Activated CD8-positive, alpha-beta memory T cell treated with anti-CD3 and anti-CD28 coated beads, Interleukin-2, amount 50 U/mL, for 24 hours (primary cell): Measurements from ENCODE around the gene SUPT3H.

Source experiments
- DNase-seq: peaks from one replicate; pipeline ENCODE4 v3.0.0-alpha.2; 2020; ENCODE audit errors: extremely low read depth

SUPT3H gene

GRCh38 chr6:45256697-45257695, 120.7 kb downstream of the SUPT3H start:
- no peak for DNase-seq

DNA sequence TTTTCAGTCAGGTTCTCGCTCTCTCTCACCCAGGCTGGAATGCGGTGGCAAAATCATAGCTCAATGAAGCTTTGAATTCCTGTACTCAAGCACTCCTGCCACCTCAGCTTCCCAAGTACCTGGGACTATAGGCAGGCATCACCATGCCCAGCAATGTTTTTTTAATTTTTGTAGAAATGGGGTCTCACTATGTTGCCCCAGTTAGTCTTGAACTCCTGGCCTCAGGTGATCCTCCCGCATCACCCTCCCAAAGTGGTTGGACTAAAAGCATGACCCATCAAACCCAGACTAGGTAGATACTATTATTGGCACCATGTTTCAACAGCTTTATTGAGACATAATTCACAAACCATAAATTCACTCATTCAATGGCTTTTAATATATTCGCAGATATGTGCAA, 122.3 kb downstream of the SUPT3H start:
- no peak for DNase-seq

- DNase-seq, result no peak
Observed at GRCh38 chr6:45254253-45254652, 123.5 kb downstream of the SUPT3H start.

DNA sequence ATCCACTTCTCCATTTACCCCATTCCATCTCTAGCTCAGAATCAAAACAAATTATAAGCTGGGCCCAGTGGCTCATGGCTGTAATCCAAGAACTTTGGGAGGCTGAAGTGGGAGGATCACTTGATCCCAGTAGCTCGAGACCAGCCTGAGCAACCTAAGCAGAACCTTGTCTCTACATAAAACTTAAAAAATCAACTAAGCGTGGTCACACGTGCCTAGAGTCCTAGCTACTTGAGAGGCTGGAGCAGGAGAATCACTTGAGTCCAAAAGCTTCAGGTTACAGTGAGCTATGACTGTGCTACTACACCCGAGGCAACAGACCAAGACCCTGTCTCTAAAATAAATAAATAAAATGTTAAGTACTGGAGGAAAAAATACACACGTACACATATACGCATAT, 124.3 kb downstream of the SUPT3H start:
- DNase-seq, result no peak

DNA sequence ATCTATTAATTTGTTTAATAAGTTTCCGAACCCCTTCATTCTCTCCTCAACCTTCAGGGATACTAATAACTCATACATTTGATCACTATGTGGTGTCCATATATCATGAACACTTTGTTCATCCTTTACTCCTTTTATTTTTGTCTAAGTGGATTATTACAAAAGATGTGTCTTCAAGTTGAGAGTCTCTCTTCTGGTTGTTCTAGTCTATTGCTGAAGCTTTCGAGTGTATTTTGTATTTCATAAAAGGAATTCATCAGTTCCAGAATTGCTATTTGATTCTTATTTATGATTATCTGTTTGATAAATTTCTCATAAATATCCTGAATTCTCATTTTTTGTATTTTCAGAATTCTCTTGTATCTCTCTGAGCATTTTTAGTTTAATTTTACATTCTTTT, 146.1 kb downstream of the SUPT3H start:
- DNase-seq, result no peak

DNA sequence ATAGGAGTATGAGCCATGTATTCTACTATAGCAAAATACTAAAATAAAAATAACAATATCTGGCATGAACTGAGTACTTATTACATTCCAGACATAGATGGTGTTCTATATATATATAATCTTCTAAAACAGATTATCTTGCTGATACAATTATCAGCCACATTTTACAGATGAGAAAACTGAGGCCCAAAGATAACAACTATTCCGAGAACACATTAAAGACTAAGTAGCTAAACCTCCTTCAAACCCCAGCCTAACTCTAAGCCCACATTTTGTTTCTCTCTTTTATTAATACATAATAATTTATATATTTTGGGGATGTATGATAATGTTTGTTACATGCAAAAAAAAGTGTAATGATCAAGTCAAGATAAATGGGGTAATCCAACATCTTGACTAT, 148.3 kb downstream of the SUPT3H start:
- no peak for DNase-seq

DNA sequence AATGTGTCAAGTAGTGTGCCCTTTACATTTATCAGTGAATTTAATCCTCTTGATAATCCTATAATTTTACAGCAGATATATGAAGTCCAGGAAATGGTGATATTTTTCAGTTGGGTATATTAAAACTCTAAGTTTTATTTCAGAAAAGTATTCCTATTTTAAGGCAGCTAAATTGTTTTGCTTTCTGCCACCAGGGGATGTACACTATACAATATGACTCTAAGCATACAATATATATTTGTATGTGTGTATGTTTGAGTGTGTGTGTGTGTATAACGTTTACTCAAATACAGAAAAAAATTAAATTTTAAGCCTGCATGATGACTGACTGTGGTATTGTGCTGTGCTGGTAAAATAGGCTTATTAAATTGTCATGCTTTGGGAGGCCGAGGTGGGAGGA, 151.7 kb downstream of the SUPT3H start:
- no peak for DNase-seq

DNA sequence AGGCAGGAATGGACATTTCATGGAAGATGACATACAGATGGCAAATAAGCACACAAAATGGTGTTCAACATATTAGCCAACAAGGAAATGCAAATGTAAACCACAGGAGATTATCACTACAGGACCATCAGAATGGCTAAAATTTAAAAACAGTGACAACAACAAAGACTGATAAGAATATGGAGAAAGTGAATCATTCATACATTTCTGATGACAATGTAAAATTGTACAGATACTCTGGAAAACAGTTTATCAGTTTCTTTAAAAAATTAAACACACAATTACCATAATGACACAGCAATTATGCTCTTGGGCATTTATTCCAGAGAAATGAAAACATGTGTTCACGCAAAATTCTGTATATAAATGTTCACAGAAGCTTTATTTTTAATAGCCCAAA, 155.4 kb downstream of the SUPT3H start:
- DNase-seq, result no peak

GRCh38 chr6:45215759-45216158, 162.0 kb downstream of the SUPT3H start:
- no peak for DNase-seq

DNA sequence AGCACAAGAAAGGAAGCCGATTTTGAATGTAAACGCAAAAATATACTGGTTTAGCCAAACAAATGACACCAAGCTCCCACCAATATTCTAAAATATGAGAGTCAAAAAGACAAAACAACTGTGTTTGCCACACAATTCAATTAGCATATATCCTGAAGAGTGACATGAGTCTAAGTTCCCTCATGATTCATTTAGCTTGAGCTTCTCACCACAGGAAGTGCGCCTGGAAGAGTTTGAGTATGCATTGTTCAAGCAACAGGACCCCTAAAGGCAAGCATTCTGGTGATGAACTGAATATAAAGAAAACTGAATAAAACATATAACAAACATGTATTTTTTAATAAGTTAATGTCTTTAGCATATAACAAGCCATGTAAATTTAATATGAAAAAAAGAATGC, 164.8 kb downstream of the SUPT3H start:
- no peak for DNase-seq

DNA sequence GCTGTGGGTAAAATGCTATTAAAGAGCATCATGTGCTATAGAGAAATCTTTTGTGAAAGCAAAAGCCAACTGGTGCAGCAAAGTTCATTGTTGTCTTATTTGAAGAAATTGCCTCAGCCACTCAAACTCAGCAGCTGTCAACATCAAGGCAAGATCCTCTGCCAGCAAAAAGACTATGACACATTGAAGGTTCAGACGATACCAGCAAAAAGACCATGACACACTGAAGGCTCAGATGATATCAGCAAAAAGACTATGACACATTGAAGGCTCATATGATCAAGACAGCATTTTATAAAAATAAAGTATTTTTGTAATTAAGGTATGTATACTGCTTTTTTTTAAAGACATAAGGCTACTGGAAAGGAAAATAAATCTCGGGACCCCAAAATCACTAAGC, 168.0 kb downstream of the SUPT3H start:
- DNase-seq, result no peak

- DNase-seq, result no peak
Observed at GRCh38 chr6:45206793-45207492, 170.8 kb downstream of the SUPT3H start.

DNA sequence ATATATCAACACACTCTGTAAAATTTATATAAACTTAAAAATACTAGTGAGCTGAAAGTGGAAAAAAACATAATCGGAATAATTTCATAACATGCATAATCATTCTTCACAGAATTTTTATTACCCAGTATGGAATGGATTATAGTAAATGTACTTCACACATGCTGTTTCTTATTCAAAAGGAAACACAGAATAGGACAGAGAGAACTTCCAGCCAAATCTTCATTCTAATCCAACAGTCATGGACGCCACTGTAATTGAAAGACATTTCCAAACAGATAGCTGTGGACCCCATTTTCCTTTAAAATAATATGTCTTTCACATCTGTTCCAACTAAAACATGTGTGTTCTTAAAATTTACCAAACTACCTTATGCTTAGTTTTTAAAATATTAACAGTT, 176.2 kb downstream of the SUPT3H start:
- DNase-seq, result no peak

- DNase-seq, result no peak
Observed at GRCh38 chr6:45200510-45200909, 177.2 kb downstream of the SUPT3H start.

DNA sequence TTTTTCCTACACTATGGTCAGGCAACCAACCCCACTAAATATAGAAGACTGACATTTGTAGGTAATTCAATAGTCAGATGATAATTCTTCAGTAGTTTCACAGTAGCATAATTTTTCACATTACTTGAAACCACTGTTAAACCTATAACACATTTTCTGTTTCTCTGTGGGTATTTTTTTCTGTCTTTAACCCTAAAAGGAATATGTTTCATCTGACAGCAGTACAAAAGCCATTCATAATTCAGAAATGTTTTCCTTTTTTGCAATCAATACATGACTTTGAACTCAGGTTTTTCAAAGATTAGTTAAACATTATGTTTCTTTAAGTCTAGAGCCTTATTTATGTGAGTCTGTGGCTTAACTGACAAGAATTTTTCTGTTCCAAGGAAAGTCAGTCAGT, 178.2 kb downstream of the SUPT3H start:
- DNase-seq, result no peak

GRCh38 chr6:45196121-45196520, 181.6 kb downstream of the SUPT3H start:
- no peak for DNase-seq

GRCh38 chr6:45195137-45195536, 182.6 kb downstream of the SUPT3H start:
- no peak for DNase-seq

GRCh38 chr6:45192556-45192955, 185.2 kb downstream of the SUPT3H start:
- no peak for DNase-seq

DNA sequence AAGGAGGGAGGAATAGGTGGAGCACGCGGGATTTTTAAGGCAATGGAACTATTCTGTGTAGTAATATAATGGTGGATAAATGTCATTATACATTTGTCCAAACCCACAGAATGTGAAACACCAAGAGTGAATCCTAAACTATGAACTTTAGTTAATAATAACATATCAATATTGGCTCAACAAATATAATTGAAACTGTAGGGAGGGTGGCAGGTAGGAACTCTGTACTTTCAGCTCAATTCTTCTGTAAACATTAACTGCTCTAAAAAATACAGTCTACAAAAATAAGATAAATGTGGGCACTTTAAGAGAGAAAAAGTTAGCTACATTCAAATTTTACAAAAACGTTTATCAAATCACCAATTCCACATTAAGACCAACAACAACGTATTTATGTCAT, 186.3 kb downstream of the SUPT3H start:
- DNase-seq, result no peak

DNA sequence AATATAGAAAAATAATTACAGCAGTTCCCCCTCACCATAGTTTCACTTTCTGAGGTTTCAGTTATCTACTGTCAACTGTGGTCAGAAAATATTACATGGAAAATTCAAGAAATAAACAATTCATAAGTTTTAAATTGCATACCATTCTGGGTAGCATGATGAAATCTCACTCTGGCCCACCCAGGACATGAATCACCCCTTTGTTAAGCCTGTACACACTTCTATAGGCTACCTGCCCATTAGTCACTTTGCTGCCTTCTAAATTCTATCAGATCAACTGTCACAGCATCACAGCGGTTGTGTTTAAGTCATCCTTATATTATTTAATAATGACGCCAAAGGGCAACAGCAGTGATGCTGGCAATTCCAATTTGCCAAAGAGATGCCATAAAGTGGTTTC, 189.9 kb downstream of the SUPT3H start:
- DNase-seq, result no peak

DNA sequence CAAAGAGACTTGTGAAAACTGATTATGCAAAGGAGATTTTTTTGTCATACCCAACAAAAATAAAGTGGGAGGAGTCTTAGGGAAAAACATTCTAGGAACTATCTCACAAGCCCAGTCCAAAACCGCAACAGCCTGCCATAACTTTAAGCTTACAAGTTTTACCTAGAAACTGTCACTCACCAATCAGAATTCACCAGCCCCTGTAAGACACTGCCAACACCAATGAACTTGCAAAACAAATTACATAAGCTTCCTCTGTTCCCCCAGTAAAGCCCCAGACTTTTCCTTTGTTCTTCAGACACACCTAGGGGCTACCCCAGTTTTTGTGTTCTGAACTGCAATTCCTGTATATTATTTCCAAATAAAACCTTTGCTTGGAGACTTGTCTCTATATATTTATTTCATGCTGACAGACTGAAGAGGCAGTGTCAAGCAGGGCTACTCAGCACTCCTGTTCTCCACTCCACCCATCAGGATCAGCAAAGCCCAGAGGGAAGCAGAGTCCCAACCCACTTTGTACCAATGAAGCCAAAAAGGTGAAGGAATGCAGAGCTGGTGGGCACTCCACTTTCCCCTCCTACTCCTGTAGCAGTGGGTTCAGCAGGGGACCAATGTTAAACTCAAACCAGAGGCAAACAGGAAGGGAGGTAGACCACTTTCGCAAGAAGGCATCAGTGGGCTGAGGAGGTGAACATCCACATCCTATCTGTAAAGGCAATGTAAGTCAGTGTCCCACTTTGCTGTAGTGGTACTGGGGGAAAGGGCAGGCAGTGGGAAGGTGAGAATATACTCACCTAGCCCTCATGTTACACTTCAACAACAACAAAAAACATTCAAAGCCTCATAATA, 192.1 kb downstream of the SUPT3H start:
- DNase-seq, result no peak

DNA sequence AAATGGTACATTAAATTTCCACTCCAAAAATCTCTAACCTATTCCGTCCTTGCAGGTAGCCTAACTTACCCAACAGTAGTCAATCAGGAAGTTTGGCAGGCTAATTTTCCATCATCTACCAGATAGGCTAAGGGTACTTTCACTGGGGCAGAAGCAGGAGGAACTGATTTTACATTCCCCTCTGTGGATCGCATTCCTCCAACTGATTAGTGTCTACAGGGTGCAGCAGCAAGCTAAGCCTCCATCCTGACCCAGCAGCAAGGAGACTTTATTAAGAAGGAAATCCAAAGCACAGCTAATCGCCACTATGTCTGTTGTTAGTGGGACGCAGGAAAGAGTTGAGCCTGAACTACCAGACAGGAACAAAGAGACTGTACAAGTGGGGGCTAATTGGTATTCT, 192.8 kb downstream of the SUPT3H start:
- DNase-seq, result no peak
